GM12872 (cell line): ENCODE measurements around the gene SYNE3.

Experiments used
- TF ChIP-seq, protein P1 (sequence below): IDR thresholded peaks from 3 replicates; pipeline ENCODE4 v1.5.1; 2011; ENCODE audit warnings: low read depth, mild to moderate bottlenecking, low read length, moderate library complexity; ENCODE audit not compliant: insufficient read depth

The SYNE3 gene

GRCh38 chr14:95545515-95546168 lies 29.2 kb upstream of the SYNE3 start:
- TF ChIP-seq, protein P1, sequence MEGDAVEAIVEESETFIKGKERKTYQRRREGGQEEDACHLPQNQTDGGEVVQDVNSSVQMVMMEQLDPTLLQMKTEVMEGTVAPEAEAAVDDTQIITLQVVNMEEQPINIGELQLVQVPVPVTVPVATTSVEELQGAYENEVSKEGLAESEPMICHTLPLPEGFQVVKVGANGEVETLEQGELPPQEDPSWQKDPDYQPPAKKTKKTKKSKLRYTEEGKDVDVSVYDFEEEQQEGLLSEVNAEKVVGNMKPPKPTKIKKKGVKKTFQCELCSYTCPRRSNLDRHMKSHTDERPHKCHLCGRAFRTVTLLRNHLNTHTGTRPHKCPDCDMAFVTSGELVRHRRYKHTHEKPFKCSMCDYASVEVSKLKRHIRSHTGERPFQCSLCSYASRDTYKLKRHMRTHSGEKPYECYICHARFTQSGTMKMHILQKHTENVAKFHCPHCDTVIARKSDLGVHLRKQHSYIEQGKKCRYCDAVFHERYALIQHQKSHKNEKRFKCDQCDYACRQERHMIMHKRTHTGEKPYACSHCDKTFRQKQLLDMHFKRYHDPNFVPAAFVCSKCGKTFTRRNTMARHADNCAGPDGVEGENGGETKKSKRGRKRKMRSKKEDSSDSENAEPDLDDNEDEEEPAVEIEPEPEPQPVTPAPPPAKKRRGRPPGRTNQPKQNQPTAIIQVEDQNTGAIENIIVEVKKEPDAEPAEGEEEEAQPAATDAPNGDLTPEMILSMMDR: no peak

DNA sequence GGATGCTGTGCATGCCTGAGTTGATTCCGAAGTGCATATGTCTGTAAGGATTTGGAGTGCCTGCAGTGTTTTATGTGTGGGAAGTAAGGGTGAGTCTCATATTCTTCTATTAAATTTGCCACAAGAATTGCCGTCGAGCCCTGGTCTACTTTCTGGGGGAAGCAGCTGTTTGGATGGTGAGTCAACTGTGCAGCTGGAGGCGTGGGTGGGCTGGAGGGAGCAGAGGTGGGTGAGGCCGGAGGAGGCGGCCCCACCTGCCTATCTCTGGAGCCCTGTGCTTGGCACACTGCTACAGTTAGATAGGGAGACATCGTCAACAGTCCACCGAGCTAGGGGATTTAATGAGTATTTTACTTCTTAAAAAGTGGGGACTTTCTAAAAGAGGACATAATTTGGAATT lies 28.1 kb upstream of the SYNE3 start:
- TF ChIP-seq, protein P1: no peak

GRCh38 chr14:95543021-95543420 lies 26.6 kb upstream of the SYNE3 start:
- TF ChIP-seq, protein P1: no peak

GRCh38 chr14:95541932-95542930 lies 25.8 kb upstream of the SYNE3 start:
- TF ChIP-seq, protein P1: no peak

DNA sequence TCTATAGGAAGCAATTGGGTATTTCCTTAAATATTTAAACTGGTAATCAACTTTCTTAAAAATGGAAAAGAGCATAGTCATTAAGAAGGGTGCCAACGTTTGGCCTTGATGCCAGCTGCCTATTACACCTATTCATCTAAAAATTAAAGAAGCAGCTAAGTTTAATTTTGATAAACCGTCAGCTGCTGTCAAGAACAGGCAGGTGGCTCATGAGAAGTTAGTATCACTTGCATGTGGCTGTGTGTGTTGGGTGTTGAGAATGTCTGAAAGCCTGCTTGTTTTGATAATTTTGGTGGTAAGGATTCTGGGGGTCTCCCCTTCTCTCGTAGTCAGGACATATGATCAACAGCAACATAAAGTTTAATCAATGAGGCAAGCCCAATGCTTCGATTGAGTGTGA lies 24.9 kb upstream of the SYNE3 start:
- TF ChIP-seq, protein P1: no peak

DNA sequence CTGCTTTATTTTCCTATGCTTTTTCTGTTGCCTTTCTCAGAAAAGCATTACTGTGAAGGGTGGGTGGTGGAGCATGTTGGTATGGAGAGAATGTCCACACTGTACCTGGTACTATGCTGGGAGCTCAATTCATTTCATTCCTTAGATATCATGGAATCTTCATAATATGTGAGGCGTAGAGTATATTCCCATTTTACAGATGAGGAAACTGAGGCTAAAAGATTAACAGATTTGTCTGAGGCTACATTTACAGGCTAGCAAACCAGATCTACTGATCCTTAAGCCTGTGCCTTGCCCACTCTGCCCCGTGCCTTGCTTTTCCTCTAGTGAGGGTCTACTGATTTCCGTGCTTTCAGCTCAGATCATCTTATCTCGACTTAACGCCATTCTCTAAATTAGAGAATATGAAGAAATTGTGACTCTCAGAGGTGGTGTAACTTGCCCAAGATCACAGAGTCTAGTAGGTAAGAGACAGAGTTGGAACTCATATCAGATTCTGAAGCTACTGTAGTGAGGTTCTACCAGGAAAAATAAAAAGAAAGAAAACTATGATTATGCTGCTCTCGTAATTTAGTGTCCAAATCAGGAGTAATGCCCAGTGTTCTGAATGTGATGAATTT lies 23.9 kb upstream of the SYNE3 start:
- TF ChIP-seq, protein P1: no peak
